GM11168 (cell line): ENCODE data around the gene ERCC6.

Experiments used
- in situ Hi-C: fragments of 300-500 bp; cut with MboI; formaldehyde crosslinking; loops from one replicate; pipeline ENCODE4 v1.12.0; 2022; ENCODE audit warnings: low sequenced_read_pairs; ENCODE audit not compliant: unreplicated experiment

Gene ERCC6

DNA sequence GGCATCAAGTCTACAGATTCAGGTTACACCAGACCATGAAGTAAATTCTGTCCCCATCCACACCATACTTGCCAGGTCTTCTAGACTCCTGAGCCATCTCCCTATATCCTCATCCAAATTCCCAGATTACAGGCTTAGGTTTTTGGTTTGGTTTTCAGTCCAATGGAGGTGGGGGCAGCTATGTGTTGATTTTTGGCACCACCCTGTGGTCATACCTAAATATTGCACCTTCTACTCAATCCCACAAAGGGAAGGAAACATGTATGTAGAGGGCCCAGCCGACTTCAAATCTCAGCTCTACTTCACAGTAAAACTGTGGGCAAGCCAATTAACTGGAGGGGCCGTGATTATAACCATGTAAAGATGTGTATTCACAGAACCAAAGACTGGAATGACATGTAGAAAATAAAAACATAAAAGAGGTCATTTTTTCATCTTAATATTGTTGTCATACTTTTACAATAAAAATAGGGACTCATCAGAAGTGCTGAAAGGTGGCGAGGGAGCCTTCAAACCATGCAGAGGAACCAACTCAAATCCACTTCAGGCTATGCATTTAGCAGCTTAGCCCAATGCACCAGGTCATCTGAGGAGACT lies 19.8 kb downstream of the ERCC6 start:
- in situ Hi-C loops: loop anchor here (10.0 to 25.0 kb wide), 2 partner anchors 104 to 532 kb away; no protein-coding TSS in a partner anchor

DNA sequence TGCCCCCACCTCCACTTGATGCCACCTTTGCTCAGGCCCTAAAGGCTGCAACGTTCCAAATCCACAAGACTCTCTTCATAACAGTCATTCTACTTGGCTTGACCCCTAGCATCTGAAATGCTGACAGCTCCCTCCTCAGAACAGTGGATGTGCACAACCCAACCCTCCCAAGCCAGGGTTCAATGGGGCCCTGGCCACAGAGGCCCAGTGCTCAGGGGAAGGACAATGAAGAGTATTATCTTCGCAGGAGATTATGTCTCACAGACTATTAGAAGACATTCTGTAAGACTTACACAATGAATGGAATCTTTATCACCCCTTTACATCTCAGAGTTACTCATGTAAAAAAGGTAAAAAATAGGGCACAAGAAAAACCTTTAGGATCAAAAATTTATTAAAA lies 20.4 kb downstream of the ERCC6 start:
- in situ Hi-C loops: loop anchor here (10.0 to 25.0 kb wide), 2 partner anchors 104 to 531 kb away; no protein-coding TSS in a partner anchor

DNA sequence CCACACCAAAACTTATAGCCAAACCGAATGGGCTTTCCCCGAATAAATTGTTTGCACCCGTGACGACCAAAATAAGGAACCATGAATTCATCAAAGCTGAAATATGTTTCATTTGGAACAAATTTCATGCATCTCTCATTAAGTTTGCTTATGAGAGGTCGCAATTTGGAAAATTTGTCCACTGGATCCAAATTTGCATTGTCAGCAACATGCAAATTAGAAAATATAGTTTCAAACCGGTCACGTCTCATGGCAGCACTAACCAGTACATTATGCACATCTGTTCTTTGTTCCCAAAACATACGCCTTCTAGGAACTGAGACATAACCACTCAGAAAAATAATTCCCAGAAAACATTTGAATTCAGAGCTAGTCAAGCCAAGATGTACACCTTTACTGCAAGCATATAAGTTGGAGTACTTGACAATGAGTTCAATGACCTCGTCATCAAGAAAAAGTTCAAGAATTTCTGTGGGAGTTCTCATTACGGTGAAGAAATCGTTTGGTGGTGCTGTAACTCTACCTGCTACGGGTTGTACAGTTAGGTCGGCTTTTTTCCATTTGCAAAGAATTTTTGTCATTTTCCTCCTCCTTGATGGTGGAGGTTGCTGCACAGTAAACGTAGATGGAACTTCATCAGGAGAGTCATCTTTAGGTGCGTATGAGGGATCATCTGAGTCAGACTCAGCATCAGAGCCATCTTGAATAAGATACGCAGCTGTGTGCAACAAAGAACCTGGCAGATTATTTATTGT lies 22.5 kb downstream of the ERCC6 start:
- in situ Hi-C loops: loop anchor here (10.0 to 25.0 kb wide), 2 partner anchors 102 to 529 kb away; no protein-coding TSS in a partner anchor

DNA sequence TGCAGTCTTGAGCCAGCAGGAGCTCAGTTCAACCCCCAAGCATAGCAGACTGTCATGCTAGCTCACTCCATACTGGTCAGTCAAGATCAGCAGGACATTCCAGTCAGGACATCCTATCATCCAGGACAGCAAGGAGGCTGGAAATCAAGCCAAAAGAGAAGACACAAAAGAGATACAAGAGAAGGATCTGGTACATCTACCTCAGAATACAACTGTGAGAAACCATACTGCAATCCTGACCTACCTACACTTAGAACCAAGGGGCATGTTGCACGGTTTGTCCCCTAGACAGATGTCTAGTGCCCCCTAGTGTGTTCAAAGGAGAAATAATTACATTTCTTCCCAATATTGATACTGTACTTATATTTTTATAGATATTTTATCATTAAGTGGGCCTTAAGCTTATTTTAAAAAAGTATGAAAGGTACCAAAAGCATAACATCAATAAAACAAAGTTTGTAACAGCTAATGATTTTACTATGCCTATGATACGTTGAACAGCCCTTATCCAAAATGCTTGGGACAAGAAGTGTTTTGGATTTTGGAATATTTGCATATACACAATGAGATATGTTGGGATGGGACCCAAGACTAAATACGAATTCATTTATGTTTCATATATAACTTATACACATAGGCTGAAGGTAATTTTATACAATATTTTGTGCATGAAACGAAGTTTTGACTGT lies 26.7 kb downstream of the ERCC6 start:
- in situ Hi-C loops: loop anchor here (10.0 to 25.0 kb wide), 2 partner anchors 97 to 525 kb away; no protein-coding TSS in a partner anchor

DNA sequence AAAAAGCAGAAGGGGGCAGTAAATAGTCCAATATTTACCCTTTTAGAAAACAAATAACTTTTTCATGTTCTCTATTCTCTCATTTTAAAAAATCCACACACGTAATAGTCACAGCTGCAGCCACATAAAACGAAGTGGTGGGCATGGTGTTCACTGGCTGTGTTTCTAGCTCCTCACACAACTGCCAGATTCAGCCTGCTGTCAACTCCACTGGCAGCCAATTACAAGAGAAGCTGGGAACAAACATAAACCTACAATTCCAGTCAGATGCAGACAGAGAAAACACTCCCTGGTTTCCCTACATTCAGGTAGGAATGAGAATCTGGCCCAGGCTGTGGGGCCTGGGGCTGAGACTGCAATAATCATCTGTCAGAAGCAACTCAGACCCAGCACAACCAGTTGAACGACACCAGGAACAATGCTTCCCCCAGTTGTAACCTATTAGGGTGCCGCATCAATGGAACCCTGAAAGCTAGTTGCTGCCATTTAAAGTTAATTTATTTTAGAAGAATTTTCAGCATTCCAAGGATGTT lies 29.1 kb downstream of the ERCC6 start:
- in situ Hi-C loops: loop anchor here (10.0 to 25.0 kb wide), 2 partner anchors 95 to 523 kb away; no protein-coding TSS in a partner anchor

DNA sequence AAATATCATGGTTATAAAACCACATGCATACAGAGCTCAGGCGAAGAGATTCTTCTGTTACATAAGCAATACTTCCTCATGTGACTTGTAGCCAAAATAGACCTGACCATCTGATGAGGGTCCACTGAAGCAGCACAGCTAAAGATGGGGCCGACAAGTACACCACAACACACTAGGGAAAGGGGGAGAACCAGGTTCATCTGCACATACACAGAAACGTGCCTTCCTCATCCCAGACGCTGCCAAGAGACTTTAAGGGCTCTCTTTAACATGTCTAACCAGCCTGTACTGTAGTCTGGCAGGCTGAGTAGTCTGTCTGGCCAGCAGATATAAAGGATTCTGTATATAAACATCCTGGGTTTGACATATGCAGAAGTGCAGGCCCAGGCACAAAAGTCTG lies 30.3 kb downstream of the ERCC6 start:
- in situ Hi-C loops: loop anchor here (25.0 kb wide), 1 partner anchor 521 kb away; no protein-coding TSS in a partner anchor

DNA sequence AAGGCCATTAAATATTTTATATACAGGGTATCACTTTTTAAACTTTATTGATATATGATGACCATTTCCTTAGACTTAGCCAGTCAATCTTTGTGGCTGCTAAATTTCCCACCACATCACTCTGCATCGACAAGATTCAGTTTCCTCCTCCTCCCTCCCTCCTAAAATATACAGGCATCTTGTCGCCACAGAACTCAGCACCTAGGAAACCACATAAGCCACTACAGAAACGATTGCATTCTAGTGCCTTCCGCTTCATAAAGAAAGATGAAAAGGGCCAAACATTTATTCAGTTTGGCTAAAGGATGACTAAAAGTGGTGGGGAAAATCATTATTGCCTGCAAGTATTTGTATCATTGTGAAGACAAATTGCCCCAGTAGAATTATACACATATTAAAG lies 30.7 kb downstream of the ERCC6 start:
- in situ Hi-C loops: loop anchor here (25.0 kb wide), 1 partner anchor 521 kb away; no protein-coding TSS in a partner anchor

DNA sequence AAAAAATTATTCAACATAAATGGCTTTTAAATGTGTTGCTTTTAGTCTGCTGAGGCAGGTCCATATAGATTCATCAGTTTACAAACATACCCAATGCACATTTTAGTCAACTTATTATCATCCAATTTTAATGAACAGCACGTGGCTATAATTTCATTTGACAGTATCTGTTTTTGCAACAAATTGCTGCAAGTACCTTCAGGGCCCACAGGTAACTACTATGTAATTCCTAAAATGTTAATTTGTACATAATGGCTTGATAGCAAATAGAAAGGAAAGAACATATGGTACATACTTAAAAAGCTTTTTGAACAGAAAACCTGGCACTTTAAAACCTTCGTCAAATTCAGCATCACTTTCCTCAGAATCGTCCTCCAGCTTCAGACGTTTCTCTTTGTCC lies 33.3 kb downstream of the ERCC6 start:
- in situ Hi-C loops: loop anchor here (25.0 kb wide), 1 partner anchor 518 kb away; no protein-coding TSS in a partner anchor

DNA sequence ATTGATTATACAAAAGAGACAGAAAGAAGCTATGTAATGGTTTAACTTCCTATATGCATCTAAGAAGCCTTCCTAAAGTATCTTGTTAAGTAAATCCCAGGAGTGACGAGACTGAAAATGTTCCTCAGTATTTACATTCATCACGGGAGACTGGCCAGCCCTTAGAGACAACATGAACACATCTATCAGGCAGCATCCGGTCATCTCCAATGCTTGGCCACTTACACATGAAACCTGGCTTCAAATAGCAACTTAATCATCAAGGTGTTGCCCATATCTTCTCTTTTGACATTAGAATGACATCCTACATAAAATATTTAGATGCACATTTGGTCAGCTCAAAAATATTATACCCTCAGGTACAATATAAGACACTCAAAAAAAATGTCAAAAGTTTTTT lies 33.8 kb downstream of the ERCC6 start:
- in situ Hi-C loops: loop anchor here (25.0 kb wide), 1 partner anchor 518 kb away; no protein-coding TSS in a partner anchor

DNA sequence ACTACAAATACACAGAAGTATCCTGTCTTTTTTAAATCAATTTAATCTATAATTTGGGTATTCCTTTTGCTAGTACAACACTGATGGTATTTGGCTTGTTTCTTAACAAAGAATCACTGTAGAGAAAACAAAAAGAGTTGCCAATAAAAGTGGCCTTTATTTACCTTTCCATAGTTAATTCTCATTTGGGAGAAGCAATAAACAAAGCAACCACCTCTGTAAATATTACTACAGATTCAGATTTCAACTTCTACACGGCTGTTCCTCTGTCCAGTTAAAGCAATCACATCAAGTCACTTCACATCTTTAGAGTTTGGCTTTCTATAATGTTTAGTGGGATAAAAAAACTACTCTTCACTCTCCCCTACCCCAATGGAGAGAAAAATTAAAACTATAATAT lies 34.4 kb downstream of the ERCC6 start:
- in situ Hi-C loops: loop anchor here (25.0 kb wide), 1 partner anchor 517 kb away; no protein-coding TSS in a partner anchor

DNA sequence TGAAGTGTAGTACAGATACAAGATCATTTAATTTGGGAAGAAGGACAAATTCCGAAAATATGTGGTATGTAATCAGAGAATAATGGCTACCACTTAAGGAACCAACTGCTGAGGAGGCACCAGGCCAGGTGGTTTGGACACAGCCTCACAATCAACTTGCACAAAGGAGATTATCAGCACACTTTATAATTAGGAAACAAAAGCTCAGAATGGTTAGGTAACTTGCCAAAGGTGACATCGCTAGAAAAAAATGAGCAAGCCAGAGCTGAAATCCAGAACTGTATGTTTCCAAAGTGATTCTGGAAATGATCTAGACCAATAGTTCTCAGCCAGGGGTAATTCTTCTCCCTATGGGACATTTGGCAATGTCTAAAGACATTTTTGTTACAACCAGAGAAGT lies 36.6 kb downstream of the ERCC6 start:
- in situ Hi-C loops: loop anchor here (25.0 kb wide), 1 partner anchor 515 kb away; no protein-coding TSS in a partner anchor

DNA sequence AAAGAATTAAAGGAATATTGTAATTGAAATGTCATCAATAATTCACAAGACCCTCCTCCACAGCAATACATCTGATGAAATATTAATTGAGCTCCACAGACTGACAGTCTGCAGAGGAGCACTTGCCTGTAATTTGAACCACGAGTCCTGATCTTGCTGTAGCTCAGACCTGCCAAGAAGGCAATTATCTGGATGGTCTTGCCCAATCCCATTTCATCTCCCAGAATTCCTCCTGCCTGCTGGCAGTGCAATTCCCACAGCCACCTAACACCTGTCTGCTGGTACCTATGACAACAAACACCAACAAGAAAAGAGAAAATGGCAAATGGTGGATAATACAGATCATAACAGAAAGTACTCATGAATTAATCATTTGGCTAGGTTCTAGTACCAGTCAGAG lies 38.5 kb downstream of the ERCC6 start:
- in situ Hi-C loops: loop anchor here (25.0 kb wide), 1 partner anchor 513 kb away; no protein-coding TSS in a partner anchor

DNA sequence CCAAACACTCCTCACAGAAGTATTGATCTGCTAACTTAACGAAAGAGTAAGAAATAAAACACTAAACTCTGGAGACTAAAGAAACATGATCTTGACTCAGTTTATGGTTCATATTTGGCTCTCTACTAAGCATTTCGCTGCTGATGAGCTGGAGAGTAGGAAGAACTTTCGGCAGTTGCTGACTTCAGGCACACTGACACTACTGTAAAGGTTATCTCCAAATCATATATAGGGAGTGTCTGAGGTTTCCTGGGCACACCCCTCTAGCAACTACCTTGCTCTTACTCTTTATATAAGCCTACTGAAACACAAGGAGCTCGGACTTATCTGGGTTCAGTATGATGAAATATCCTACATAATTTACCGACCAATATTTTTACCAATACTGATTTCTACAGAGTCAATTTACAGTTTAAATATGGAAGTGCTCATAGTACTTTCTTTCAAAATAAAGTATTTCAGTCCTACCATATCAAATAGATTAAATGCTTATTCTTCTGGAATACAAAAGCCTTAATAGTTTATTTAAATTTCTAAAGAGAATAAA lies 39.5 kb downstream of the ERCC6 start:
- in situ Hi-C loops: no loop called here

DNA sequence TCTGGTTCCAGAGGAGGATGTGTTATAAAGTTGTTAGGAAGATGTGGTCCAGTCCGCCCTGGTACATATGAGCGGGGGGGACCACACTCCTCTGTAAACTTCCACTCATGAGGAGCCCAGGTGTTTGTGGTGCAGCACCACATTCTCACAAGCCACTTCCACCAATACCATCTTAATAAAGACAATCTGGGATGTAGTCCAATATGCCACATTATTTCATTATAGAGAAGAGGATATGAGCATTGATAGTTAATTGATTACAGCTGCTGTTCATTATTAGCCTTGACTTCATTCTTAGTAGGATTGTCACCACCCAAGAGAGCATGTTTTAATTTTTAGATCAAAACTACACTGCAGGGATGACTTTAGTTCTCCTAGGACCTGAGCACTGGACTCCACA lies 40.5 kb downstream of the ERCC6 start:
- in situ Hi-C loops: no loop called here

DNA sequence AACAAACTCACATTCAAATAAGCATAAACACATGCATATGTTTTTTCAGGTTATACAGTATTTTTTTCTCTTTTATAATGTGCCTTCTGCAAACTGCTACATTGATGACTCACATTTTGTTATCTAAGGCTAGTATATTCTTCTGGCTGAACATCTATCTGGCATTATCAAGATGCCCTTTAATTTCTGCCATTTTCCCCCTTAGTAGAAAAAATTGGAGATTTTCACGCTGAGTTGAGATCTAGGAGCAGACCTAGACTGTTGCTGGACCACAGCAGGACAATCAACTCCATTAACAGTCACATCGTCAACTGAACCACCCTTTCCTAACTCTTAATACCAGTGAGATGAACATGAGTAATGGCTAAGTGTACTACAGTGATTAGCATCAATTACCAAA lies 41.6 kb downstream of the ERCC6 start:
- in situ Hi-C loops: no loop called here

DNA sequence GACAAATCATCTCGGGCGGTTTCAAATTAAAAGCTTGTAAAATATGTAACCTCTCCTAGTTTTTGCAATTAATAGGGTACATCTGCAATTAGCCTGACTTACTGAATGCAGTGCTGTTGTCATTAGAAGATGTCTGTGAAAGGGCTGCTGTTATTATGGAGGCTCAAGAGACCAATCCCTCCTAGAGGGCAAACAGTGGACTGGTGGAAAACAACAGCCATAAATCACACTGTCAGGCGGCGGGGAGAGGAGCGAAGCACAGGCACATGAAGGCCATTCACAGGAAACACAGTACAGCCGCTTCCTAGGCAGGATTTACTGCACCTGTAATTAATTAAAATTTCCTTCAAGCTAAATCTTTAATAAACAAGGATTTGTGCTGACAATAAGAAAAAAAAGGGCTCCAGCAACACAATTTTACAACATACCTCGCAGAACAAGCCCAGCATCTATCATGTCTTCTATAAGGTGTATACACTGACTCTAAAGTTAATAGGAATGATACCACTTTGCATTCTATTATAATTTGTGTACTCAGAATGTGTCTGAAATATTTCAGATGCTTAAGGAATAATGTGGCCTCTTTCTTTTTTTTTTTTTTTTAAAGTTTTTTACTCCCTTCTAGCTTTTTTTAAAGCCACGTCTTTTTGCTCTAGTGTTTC lies 50.7 kb downstream of the ERCC6 start:
- in situ Hi-C loops: no loop called here

DNA sequence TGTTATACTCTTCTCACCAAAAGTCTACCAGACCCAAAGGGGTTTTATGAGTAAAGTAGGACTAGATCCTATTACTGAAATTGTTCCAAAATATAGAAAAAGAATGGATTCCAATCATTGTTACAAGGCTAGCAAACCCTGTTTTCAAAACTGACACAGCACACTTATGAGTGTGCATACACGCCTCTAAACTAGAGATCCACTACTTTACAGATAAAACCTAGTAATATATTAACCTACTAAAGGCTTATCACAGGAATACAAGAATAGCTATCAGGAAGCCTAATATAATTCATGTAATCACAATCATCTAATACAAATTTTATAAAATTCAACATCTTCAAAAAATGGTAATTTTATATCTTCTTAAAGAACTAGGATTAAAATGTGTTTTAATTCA lies 52.2 kb downstream of the ERCC6 start:
- in situ Hi-C loops: no loop called here

DNA sequence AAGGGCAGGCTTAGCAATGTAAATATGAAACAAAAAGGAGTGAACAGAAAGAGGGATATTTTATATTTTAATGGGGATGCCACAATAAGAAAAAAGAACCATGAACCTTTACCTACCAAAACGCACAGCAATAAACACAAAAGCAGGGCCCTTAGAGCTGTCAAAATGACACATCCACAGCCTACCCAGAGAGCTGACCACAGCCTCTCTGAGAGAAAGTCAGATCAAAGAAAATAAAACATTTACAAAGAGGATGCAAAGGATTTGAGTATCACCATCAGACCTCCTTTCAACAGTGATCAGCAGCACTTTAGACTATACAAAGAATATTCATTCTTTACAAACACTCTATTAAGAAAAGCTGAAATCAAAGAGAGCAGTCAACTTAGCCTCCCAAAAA lies 52.9 kb downstream of the ERCC6 start:
- in situ Hi-C loops: no loop called here

DNA sequence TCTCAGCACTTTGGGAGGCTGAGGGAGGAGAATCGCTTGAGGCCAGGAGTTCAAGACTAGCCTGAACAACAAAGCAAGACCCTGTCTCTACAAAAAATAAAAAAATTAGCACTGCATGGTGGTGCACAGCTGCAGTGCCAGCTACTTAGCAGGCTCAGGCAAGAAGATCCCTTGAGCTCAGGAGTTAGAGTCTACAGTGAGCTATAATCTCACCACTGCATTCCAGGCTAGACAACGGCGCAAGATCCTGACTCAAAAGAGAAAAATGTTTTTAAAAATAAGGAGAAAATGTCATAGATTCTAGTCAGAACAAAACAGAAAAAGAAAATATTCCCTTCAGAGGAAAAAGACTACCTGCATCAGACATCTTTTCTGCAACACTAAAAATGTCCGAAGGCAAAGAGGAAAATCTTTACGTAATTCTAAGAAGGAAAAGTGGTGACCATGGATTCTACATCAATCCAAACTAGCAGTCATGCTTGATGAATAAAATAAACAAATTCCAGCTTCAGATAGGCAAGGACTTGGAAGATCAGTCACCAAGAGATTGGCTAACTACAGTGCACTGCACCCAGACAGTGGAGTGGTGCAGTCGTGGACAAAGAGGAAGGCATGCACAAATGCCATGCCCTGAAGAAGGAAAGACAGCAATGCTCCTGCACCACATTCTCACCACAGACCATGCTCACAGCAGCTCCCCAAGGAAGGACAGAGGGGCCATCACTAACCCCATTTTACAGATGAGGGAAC lies 54.3 kb downstream of the ERCC6 start:
- in situ Hi-C loops: no loop called here
